ENCODE results near the gene REC114. TPM values are rescaled to one million over a fixed set of nuclear protein-coding genes. Genes with fewer than 3 reads are reported as not detected.

The REC114 gene
- total and polyA plus RNA-seq, 9 of the 15 experiments (the other 6 are each of a cell fraction or from before 2014, with no cell fraction given): 0.07 to 0.24 TPM; not detected in 7

- no peak for TF ChIP-seq ZNF699 (CRISPR knock-in tag; IDR thresholded peaks at IDR 0.05; ENCODE audit: insufficient replicate concordance)
- TF ChIP-seq STAT5B (CRISPR knock-in tag; IDR thresholded peaks at IDR 0.05): no peak
- TF ChIP-seq SOX6 (IDR thresholded peaks at IDR 0.05): no peak
- no peak for TF ChIP-seq PHF21A (IDR thresholded peaks at IDR 0.05; ENCODE audit: borderline replicate concordance, low read depth)
- TF ChIP-seq C11orf30 (IDR thresholded peaks at IDR 0.05; ENCODE audit: low read depth): peak; percentile 65
- no peak for TF ChIP-seq SRSF9 (IDR thresholded peaks at IDR 0.05; ENCODE audit: borderline replicate concordance, low read depth, low read length)
- no peak for TF ChIP-seq THAP7 (CRISPR knock-in tag; IDR thresholded peaks at IDR 0.05)
- TF ChIP-seq ZNF217 (CRISPR knock-in tag; IDR thresholded peaks at IDR 0.05): no peak
- no peak for TF ChIP-seq ZEB2 (IDR thresholded peaks at IDR 0.05)
- no peak for TF ChIP-seq ATF3 (IDR thresholded peaks at IDR 0.05)
- TF ChIP-seq ATF3 (CRISPR knock-in tag; conservative IDR thresholded peaks at IDR 0.05): no peak
- TF ChIP-seq FIP1L1 (IDR thresholded peaks at IDR 0.05; ENCODE audit: low read depth, low read length, poor library complexity, severe bottlenecking): no peak
- TF ChIP-seq ZBTB8A (IDR thresholded peaks at IDR 0.05; ENCODE audit: partially characterized antibody): no peak
- TF ChIP-seq PBX2 (CRISPR knock-in tag; IDR thresholded peaks at IDR 0.05; ENCODE audit: low read depth): no peak
- TF ChIP-seq PBX2 (tag; conservative IDR thresholded peaks at IDR 0.05; ENCODE audit: low read depth): no peak
- TF ChIP-seq CHD4 (IDR thresholded peaks at IDR 0.05; ENCODE audit: insufficient read depth, insufficient replicate concordance, low read depth, low read length, poor library complexity, severe bottlenecking): no peak
- TF ChIP-seq BACH1 (tag; IDR thresholded peaks at IDR 0.05): 0 out of 2 replicates have a peak, but pooled peaks have one; percentile 38
These were observed 141.9 kb downstream of the REC114 start (continued) for GRCh38 chr15:73584699-73585420.

All from K562 (cell line).